Measurements from ENCODE around the gene FANCD2OS.
"Not testable (repeated sequence)": the region's sequence is repeated elsewhere in the genome, so short reads cannot be mapped to it uniquely, and the experiment has no call there.

The FANCD2OS gene, protein sequence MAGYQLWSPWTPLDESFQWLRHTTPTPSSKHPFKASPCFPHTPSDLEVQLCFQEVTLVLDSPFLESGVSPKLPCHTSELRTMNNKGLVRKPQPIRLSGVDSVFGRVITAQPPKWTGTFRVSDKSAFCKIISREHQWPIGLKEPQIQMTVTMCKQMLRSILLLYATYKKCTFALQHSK

DNA sequence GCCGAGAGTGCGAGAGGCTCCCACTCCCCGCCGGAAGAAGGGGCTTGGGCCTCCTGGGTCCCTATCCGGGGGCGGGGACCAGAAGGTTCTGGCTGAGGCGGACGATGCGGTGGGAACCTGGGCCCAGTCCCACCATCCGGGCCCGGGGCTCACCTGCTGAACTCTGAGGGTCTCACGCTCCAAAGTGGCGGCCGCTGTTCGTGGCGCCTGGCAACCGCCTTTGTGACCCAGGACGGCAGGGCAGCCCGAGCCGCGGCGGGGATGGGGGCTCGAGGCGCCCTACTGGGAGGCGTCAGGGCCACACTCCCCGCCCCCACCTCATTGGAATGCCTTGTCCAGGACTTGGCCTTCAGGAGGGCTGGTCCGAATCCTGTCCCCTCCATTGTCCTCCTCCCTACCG, at the start of gene FANCD2OS:
Gene FANCD2OS (minus strand): TSS at position 165 of the 400 bp plus-strand sequence. CDS start 3,481 bp downstream, outside the sequence.
- no peak for DNase-seq

DNA sequence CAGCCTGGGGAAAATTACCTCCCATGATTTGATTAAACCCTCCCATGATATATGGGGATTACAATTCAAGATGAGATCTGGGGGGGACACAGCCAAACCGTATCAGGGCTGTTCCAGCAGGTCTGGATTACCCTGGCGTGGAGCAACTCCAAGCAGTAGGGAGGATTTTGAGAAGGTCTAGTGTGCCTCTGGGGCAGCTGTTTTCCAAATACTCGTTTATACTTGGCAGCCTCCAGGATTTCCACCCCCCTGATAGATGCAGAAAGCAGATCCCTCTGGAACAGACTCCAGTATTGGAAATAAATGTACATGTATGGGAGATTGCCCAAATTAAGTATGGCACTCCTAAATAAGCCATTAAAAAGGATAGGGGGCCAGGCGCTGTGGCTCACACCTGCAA, 49.0 kb upstream of the FANCD2OS start:
- no peak for DNase-seq

DNA sequence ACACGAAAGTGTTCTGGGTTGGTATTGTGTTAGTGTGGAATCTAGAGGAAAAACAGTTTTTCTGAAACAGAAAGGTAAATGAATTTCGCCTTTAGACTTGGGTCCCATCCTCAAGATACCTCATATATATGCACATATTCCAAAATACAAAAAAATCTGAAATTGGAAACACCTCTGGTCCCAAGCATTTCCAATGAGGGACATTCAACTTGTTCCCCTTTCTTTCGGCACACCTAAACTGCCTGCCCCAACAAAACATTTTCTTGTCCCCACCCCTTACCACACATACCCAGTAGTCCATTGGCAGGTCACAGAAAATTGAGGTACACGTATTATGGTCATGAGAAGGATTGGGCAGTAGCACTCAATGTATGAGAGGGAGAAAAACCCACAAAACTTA, 47.6 kb upstream of the FANCD2OS start:
- DNase-seq, result no peak

DNA sequence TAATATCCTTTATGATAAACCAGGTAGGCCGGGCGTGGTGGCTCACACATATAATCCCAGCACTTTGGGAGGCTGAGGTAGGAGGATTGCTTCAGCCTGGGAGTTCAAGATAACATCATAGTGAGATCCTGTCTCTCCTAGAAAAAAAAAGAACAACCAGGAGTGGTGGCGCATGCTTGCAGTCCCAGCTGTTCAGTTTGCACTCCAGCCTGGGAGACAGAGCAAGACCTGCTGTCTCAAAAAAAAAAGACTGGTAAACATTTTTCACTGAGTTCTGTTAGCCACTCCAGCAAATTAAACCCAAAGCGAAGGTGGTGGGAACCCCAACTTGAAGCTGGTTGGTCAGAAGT, 47.0 kb upstream of the FANCD2OS start:
- DNase-seq, result no peak

DNA sequence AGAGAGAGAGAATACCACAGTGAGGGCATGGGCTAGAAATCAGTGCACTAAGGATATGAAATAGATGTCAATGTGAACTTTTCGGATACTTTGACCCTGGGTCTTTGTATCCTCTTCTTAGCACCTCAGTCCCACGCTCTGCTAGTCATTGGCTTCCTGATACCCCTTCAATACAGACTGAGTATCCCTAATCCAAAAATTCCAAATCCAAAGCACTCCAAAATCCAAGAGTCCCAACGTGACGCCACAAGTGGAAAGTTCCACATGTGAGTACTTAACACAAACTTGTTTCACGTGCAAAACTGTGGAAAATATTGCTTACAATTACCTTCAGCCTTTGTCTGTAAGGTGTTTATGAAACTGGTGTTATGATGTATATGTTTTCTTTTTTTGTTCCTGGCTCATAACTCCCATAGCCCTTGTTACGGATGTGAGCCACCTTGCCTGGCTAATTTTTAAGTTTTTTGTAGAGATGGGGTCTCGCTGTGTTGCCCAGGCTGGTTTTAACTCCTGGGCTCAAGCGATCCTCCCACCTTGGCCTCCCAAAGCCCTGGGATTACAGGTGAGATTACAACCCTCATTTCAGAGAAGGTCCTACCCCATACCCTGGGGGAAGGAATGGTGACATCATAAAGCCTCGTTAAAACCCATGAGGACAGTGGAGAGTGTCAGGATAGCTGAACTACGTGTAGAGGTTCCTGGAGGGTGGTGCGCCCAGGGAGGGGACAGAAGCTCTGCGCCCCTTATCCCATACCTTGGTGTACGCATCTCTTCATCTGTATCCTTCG, 46.5 kb upstream of the FANCD2OS start:
- DNase-seq, result no peak

DNA sequence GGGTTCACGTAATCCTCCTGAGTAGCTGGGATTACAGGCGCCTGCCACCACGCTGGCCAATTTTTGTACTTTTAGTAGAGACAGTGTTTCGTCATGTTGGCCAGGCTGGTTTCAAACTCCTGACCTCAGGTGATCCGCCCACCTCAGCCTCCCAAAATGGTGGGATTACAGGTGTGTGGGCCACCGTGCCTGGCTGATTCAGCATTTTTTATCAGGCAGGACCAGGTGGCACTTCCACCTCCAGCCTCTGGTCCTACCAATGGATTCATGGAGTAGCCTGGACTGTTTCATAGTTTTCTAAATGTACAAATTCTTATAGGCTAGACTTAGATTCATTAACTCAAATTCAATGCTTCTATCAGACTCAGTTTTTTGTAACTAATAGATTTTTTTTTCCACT, 42.9 kb upstream of the FANCD2OS start:
- no peak for DNase-seq

DNA sequence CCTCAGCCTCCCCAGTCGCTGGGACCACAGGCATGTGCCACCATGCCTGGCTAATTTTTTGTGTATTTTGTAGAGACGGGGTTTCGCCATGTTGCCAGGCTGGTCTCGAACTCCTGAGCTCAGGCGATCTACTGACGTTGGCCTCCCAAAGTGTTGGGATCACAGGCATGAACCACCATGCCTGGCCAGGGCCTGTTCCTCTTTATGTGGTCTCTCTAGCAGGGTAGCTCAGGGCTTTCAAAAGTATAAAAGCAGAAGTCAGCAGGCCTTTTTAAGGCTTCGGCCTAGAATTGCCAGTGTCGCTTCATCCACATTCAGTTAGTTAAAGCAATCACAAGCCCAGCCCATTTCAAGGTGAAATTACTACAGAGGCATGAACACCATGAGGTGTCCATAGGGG, 41.2 kb upstream of the FANCD2OS start:
- DNase-seq, result no peak

DNA sequence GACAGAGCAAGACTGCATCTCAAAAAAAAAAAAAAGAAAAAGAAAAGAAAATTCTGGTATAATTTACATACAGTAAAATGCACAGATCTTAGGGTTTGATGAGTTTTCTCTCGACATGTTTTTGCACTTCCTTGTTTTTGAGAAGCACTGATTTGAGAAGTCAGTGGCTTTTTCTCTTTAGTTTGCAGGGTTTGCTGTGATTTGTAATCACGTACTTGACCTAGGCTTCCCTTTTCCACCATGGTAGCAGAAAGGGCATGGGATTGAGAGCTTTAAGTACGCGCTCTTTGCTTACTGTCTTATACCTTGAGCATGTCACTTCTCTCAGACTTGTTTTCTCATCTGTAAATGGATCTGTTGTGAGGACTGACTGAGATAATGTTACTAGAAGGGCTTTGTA, 37.6 kb upstream of the FANCD2OS start:
- no peak for DNase-seq

DNA sequence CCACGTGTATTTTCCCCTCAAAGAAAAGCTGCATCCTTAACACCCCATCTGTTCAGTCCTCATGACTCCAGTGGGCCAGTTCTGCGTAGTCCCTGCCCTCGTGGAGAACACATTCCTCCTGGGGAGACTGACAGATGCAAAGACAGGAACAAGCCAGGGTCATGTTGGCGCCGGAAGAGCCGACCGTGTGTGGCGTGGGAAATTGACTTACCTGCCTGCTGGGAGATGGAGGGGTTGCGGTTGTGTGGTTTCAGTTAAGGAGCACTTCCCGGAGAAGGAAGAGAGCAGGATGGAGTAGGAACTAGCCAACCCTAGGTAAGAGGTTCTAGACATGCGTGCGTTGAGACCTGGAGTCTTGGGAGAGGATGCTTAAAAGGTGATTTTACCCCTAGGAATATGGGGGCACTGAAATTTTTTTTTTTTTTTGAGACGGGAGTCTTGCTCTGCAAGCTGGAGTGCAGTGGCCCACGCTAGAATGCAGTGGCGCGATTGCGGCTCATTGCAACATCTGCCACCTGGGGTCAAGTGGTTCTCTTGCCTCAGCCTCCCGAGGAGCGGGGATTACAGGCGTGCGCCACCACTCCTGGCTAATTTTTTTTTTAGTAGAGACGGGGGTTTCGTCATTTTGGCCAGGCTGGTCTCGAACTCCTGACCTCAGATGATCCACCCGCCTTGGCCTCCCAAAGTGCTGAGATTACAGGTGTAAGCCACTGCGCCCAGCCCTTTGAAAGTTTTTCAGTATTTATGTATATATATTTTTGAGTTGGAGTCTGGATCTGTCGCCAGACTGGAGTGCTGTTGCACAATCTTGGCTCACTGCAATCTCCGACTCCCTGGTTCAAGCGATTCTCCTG, 34.9 kb upstream of the FANCD2OS start:
- peak; percentile 24 for DNase-seq

DNA sequence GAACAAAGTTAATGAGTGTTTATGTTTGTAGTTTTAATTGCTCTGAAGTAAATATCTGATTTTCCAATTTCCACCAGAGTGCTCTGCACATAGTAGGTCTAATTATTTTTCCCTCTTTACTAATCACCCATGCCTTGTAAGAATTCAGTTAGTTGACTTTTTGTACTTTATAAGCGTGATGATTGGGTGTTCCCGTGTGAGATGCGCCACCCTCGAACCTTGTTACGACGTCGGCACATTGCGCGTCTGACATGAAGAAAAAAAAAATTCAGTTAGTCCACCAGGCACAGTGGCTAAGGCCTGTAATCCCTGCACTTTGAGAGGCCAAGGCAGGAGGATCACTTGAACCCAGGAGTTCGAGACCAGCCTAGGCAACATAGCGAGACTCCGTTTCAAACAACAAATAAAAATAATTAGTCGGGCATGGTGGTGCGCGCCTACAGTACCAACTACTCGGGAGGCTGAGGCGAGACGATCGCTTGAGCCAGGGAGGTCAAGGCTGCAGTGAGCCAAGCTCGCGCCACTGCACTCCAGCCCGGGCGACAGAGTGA, 33.0 kb upstream of the FANCD2OS start:
- no peak for DNase-seq

DNA sequence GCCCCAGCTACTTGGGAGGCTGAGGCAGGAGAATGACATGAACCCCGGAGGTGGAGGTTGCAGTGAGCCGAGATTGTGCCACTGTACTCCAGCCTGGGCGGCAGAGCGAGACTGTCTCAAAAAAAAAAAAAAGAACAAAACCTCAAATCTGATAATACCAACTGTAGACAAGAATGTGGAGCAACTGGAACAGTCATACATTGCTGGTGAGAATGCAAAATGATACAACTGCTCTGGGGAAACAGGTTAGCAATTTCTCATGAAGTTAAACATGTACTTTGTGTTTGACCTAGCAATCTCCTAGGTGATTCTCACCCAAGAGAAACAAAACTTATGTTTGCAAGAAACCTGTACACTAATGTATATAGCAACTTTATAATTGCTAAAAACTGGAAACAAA, 29.1 kb upstream of the FANCD2OS start:
- DNase-seq, result no peak

DNA sequence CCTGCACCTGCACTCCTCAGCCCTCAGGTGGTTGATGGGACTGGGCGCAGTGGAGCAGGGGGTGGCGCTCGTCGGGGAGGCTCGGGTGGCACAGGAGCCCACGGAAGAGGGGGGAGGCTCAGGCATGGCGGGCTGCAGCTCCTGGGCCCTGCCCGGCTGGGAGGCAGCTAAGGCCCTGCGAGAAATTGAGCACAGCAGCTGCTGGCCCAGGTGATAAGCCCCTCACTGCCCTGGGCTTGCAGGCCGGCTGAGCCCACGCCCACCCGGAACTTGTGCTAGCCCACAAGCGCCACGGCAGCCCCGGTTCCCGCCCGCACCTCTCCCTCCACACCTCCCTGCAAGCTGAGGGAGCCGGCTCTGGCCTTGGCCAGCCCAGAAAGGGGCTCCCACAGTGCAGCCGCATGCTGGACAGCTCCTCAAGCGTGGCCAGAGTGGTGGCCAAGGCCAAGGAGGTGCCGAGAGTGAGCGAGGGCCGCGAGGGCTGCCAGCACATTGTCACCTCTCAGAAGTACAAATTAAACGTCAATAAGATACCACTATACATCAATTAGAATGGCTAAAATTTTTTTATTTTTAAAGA, 28.5 kb upstream of the FANCD2OS start:
- no peak for DNase-seq

DNA sequence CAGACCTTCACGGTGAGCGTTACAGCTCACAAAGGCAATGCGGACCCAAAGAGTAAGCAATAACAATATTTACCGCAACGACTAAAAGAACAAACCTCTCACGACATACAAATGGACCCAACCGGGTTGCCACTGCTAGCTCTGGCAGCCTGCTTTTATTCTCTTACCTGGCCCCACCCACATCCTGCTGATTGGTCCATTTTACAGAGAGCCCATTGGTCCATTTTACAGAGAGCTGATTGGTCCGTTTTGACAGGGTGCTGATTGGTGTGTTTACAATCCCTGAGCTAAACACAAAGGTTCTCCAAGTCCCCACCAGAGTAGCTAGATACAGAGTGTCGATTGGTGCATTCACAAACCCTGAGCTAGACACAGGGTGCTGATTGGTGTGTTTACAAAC, 27.8 kb upstream of the FANCD2OS start:
- DNase-seq, result not testable (repeated sequence)

DNA sequence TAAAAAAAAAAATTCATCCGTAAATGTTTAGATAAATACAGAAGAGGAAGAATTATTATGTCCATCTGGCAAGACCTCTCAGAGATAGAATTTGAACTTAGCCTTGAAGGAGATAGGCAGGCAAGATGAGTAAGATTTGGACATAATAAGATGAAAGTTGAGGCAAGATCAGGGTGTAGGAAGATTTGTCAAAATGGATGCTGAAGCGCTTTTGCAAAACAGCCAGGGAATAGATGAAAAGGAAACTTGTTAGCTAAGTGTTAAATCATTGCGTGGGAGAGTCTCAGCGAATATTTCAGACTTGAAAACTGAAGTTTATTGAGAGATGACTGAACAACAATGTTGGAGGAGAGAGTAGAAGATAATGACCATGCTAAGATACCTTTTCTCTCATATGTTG, 14.7 kb upstream of the FANCD2OS start:
- no peak for DNase-seq

DNA sequence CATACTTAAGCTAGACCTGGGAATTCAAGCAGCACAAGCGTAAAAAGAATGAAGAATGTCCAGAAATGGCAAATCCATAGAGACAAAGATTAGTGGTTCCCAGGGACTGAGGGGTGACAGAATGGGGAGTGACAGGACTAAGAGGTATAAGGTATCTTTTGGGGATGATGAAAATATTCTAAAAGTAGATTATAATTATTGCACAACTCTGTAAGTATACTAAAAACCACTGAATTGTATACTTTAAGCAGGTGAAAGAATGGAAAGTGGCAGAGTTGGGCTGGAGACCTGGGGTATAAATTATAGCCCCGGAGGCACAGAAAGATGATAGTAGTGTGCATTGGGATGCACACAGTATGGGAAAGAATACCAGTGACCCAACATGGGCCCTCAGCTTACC, 13.0 kb upstream of the FANCD2OS start:
- DNase-seq, result no peak

DNA sequence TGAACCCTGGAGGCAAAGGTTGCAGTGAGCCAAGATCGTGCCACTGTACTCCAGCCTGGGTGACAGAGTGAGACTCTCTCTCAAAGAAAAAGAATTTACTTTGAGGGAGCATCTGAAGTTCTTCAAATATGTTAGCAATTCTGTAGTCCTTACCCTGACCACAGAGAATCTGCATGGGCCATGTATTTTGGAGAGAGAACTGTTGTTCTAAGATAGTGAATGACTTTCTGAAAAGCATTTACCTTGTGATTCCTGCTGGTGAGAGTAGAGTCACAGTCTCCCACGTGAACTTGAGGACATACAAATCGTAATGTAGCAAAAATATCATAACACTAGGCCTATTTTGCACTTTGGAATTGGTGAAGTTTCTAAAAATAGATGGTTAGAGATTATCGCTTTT, 11.3 kb upstream of the FANCD2OS start:
- DNase-seq, result no peak

DNA sequence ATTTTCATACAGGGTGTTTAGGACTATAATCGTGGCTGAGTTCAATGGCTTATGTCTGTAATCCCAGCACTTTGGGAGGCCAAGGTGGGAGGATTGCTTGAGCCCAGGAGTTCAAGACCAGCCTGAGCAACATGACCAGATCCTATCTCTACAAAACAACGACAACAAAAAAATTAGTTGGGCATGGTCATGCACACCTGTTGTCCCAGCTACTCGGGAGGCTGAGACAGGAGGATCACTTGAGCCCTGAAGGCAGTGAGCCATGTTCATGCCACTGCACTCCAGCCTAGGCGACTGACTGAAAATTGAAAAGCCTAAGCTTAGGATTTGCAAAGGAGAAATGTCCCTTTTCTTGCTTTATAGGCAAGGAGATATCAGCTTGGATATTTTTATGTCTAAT, 8.9 kb upstream of the FANCD2OS start:
- DNase-seq, result no peak

DNA sequence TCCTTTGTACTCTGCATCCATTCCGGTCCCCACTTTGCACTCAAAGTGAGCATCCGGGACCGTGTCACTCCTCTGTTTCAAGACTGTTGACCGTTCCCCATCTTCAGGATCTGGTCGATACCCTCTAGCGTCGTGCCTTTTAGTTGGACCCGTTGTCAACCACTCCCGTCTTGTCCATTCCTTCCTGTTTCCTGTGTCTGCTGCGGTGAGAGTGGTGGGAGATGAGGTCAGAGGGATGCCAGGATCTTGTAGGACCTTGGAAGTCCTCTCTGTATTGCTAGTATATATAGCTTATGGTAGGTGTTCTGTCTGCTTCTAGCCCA, 8.0 kb upstream of the FANCD2OS start:
- no peak for DNase-seq

DNA sequence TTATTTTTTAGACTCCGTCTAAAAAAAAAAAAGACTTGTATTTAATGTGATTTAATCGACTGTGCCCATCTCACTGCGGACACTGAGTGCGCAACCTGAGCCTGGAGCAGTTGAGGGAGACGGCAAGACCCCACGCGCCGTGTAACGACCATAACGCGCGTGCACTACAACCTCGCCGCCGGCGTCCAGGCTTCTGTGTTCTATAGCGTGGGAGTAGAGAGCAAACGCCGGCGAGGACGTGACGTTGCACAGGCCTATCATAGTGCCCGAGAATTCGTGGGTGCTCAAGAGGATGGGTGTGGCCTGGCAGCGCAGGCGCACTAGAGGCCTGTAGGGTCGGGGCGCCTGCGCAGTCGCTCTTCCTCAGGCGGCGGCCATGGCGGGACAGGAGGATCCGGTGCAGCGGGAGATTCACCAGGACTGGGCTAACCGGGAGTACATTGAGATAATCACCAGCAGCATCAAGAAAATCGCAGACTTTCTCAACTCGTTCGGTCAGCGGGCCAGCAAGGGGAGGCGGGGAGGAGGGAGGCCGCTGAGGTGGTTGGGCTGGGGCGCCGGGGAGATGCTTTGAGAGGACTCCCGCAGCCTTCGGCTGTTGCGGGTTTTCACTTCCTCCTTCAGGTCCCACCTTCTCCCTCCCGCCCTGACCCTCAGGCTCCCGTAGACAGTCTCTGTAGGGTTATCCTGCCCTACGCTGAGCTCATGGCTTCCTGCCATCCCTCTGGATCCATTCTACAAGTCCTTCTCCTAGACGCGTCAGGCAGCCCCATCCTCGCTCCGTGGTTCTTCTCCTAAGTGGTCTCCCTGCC, 7.5 kb upstream of the FANCD2OS start, which contains the start of gene BRK1:
Gene BRK1 (plus strand): TSS at position 350 of the 812 bp plus-strand sequence. CDS start 27 bp downstream, at position 377.
- peak; percentile 87 for DNase-seq

DNA sequence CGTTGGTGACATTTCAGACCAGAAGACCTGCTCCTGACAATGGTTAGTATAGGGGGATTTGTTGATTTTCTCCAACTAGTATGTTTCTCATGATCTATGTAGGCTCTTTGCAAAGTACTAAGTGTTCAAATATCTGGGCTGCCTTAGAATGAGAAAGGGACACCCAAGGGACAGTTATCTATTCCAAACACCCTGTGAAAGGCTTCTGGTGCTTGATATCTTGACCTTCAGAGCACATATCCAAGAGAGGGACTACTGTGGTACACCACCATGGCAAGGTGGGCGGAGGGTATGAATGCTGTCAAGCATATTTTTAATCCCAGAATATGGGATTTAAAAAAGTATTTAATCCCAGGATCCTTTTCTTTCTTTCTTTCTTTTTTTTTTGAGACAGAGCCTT, 1.1 kb downstream of the FANCD2OS start:
- DNase-seq, result no peak

DNA sequence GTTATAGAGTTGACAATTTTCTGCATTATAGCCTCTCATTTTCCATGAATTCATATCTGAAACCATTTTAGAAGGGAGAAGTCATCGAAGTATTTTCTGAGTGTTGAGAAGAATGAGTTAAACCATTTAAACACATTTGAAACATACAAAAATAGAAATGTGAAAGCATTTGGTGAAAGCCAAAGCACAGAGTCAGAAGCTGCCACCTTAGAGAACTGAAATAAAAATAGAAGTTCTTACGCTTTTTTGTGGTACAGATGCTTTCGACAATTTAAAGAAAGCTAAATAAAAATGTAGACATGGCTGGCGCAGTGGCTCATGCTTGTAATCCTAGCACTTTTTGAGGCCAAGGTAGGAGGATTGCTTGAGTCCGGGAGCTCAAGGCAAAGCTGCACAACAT, 9.0 kb downstream of the FANCD2OS start:
- no peak for DNase-seq

DNA sequence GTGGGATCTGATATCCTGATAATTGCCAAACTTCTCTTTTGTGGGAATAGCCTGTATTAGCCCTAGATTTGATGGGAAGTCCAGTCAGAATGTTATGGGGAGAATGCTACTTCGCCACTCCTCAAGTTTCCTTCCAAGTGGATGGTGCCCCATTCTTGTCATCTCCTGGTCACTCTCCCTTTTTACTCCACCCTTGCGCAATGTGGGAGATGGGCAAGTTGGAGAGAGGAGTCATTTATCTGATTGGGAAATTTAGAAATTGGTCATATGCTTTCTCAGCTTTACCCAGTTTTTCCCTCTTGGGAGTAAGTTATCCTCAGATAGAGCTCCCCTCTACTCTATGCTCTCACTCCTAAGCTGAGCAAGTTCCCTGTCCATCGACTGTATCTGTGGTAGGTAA, 14.4 kb downstream of the FANCD2OS start:
- no peak for DNase-seq

All from NK-92 treated with Interleukin-12 subunit alpha and Interleukin-12 subunit beta, amount 100 ng/mL, for 24 hours (cell line).